Stimulated activated CD4-positive, alpha-beta T cell treated with anti-CD3 and anti-CD28 coated beads, Interleukin-4, amount 100 ng/mL, for 4 hours (primary cell): ENCODE results near the gene ADGRG1.

ENCODE experiments used
- DNase-seq, 2 experiments: peaks; one replicate each; pipeline ENCODE4 v3.0.0-alpha.2; 2020

ADGRG1 gene

DNA sequence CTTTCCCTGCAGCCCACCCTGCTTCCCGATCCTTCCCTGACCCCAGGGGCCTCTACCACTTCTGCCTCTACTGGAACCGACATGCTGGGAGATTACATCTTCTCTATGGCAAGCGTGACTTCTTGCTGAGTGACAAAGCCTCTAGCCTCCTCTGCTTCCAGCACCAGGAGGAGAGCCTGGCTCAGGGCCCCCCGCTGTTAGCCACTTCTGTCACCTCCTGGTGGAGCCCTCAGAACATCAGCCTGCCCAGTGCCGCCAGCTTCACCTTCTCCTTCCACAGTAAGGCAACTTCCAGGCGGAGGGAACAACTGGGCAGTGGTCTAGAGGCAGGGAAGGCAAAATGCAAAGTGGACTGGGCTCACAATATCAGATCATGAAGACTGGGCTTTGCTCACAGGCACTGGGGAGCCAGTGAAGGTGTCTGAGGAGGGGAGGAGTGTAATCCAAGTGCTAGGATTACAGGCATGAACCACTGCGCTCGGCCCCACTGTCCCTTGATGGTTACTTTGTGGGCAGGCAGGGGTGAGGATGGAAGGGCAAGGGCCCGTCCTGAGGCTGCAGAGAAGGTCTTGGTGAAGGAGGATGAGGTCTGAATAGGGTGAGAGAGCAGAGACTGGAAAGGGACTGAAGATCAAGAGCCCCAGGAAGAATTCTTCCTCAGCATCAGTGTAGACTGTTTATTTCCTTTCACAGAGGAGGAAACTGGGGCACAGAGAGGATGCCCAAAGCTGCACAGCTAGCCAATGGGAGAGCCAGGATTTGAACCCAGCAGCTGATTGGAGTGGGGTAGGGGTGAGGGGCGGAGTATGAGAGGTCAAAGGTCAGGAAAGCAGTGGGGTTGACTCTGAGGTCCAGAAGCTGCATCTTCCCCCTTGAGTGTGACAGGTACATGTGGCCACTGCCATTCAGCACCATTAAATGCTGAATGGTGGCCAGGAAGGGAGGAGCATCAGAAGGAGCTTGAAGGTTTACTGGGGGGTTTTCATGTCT lies 23.2 kb downstream of the ADGRG1 start:
- no peak for DNase-seq

GRCh38 chr16:57652695-57653471 lies 24.5 kb downstream of the ADGRG1 start:
- DNase-seq: no peak

- DNase-seq: no peak
Measured at GRCh38 chr16:57653936-57654335, 25.5 kb downstream of the ADGRG1 start.

DNA sequence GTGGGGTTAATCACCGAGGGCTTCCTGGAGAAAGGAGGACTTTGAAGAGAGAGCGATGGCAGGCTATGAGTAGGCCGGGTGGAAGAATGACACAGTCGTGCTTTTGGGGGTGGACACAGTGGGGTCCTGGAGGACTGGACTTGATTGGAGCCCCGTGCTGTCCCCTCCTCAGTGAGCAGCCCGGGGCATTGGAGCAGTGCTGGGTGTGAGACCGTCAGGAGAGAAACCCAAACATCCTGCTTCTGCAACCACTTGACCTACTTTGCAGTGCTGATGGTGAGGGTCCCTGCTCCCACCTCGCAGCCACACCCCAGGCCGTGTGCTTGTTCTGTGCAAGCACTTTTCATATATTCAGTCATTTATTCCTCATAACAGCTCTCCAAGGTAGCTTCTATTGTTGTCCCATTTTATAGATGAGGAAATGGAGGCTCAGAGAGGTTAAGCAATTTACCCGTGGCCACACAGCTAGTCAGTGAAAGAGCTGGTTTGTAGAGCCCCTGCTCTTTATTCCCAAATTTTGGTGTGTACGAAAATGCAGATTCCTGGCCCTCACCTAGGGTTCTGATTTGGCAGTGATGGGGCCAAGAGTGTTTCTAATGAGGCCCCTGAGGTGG lies 28.0 kb downstream of the ADGRG1 start:
- DNase-seq: no peak

GRCh38 chr16:57657228-57657627 lies 28.8 kb downstream of the ADGRG1 start:
- no peak for DNase-seq

- no peak for DNase-seq
Measured at GRCh38 chr16:57658130-57658877, 29.9 kb downstream of the ADGRG1 start.

- no peak for DNase-seq
Measured at GRCh38 chr16:57658878-57659674, 30.6 kb downstream of the ADGRG1 start.

- DNase-seq: no peak
Measured at GRCh38 chr16:57660715-57661463, 32.5 kb downstream of the ADGRG1 start.

- no peak for DNase-seq
Measured at GRCh38 chr16:57661510-57661909, 33.1 kb downstream of the ADGRG1 start.

DNA sequence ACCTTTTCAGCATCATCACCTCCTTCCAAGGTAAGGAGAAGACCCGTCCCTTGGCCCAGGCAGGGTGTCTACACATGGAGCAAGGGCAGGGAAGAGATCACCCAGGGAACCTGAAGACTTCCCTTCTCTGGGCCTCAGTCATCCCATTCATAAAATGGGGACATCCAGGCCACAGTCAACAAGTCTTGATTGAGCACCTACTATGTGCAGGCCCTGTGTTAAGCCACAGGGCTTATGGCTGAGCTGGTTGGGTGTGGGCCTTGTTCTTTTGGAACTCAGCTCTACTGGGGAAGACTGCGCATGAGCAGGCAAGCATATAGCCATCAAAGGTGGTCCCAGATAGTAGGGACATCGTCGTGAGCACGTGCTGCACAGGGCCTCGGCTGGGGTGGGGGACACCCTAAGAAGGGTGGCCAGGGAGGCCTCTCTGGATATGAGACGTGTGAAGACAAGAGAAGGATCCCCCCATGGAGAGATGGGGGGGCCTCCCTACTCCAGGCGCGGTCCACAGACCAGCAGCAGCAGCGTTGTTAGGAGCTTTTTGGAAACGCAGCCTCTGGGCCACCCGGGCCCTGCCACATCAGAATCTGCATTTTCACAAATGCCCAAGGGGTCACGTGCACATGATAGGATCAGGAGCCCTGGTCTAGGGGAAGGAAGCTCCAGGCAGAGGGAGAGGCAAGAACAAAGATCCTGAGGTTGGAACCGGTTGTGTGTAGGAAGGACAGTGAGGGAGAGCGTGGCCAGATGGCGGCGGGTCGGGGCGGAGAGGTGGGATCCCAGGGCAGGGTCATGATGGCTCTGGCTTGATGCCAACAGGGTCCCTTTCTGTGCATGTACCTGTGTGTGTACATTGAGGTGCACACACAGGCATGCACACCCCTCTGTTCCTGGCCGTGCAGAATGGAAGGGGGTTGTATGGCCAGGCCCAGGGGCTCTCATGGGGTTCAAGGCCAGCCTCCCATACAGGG lies 33.8 kb downstream of the ADGRG1 start:
- DNase-seq: no peak

GRCh38 chr16:57663436-57663835 lies 35.0 kb downstream of the ADGRG1 start:
- DNase-seq: no peak

DNA sequence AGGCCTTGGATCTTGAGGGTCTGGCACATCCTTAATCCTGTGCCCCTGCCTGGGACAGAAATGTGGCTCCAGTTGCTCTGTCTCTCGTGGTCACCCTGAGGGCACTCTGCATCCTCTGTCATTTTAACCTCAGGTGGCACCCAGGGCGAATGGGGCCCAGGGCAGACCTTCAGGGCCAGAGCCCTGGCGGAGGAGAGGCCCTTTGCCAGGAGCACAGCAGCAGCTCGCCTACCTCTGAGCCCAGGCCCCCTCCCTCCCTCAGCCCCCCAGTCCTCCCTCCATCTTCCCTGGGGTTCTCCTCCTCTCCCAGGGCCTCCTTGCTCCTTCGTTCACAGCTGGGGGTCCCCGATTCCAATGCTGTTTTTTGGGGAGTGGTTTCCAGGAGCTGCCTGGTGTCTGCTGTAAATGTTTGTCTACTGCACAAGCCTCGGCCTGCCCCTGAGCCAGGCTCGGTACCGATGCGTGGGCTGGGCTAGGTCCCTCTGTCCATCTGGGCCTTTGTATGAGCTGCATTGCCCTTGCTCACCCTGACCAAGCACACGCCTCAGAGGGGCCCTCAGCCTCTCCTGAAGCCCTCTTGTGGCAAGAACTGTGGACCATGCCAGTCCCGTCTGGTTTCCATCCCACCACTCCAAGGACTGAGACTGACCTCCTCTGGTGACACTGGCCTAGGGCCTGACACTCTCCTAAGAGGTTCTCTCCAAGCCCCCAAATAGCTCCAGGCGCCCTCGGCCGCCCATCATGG lies 35.7 kb downstream of the ADGRG1 start:
- DNase-seq: no peak

DNA sequence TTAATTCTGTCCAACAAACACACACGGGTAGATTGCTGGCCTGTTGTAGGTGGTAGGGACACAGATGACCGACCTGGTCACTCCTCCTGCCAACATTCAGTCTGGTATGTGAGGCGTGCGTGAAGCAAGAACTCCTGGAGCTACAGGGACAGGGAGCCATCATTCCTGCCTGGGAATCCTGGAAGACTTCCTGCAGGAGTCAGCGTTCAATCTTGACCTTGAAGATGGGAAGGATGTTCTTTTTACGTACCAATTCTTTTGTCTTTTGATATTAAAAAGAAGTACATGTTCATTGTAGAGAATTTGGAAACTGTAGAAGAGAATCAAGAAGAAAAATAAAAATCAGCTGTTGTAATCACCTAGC lies 36.2 kb downstream of the ADGRG1 start:
- DNase-seq: no peak

GRCh38 chr16:57665541-57665940 lies 37.1 kb downstream of the ADGRG1 start:
- no peak for DNase-seq

DNA sequence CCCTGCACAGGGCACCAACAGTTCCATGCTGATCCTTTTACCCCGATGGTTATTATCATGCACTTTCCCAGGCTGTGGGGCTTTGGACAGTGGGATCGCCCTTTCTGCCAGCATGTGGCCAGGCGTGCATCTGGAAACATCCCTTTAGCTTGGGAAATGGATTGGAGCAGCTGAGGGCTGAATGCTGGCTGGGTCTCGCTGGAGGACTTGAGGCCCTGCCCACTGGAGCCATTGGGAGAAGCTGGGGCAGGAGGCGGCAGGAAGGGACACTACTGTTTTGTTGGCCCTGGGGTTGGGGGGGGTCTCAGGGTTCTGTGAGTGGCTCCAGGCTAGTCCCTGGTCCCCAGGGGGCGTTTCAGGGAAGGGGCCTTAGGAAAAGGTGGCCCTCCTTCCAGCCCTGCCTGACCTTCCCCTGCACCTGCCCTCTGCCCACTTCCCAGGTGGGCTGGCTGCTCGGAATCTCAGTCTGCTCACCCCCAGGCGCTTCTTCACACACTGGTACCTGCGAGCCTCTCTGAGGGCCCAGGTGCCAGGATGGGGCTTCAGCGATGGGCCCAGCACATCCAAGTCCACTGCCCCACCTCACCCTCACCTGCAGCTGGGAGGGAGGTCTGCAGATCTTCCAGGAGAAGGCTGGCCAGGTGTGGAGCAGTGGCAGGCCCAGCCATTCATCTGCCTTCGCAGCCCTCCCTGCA lies 38.1 kb downstream of the ADGRG1 start:
- DNase-seq: no peak

DNA sequence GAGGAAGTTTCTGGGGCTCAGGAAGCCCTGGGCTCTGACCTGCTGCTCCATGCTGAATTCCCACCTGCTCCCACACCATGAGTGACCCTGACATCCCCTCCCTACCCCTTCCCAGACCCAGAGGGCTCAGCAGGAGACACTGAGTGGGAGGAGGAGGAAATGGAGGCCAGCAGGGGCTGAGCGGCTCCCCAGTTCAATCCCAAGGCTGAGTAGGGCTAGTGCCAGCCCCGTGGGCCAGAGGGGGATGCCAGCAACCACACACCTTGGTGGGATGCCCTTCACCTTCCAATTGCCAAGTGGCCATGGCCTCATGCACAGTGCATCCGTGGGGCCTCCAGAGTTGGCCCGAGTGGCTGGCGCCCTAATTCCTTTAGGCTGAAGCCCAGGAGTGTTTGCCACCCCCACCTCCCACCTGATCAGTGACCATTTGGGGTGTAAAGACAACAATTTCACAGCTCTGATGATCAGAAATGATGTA lies 38.7 kb downstream of the ADGRG1 start:
- DNase-seq: no peak

DNA sequence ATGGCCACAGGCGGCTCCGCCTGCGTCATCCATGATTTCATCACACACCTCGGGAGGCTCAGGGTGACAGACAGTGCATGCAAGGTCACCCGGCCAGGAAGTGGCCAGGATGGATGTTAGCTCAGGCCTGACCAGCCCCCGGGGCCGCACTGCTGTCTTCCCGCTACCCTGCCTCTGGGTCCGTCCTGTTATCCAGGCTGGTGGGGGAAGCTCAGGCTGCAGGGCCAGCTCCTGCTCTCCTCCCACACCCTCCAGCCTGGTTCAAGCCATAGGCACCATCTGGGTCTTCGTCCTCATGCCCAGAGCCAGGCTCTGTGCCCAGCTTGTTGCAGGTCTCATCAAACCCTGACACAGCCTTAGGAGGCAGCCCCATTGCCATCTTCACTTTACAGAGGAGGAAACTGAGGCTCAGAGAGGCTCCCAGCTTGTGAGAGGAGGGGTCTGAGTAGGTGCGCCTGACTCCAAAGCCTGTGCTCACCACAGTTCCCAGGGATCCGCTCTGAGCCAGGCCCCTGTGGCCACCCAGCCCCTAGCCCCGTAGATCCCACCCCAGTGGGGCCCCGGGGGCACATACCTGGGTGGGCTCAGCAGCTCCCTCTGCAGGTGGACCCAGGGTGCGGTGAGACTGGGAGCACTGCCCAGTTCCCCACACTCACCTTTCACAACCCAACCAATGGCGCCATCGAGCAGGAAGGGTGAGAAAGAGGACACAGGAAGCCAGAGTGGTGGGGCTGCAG lies 39.3 kb downstream of the ADGRG1 start:
- DNase-seq: no peak

DNA sequence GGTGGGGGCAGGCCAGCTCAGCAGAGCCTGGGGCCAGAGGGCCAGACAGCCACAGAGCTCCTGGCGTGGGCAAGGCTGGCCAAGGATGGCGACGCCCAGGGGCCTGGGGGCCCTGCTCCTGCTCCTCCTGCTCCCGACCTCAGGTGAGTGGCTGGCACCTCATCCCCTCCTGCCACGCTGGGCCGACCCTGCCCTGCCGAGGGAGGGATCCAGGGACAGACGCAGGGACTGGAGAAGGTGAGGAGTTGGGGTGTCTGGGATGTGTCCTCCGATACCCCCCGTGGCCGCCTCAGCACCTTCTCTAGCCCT lies 39.8 kb downstream of the ADGRG1 start, which contains the start of gene ADGRG3:
TSS of gene ADGRG3 (plus strand) at position 44 of the 309 bp plus-strand sequence. CDS start at position 86, 42 bp downstream.
- no peak for DNase-seq
